Neural cell (in vitro differentiated cells): Measurements from ENCODE around the gene CMC1.

Experiments used
- CTCF ChIP-seq: fragments of 450-650 bp; IDR thresholded peaks from 2 replicates; pipeline ENCODE4 v1.5.1; 2014; ENCODE audit warnings: antibody characterized with exemption, mild to moderate bottlenecking, moderate library complexity; ENCODE audit not compliant: poor library complexity, severe bottlenecking
- EP300 ChIP-seq: fragments of 450-650 bp; conservative IDR thresholded peaks from 2 replicates; pipeline ENCODE4 v1.6.1; 2014; ENCODE audit warnings: antibody characterized with exemption, mild to moderate bottlenecking, moderate library complexity; ENCODE audit not compliant: poor library complexity, severe bottlenecking
- EZH2 ChIP-seq: fragments of 200-600, 300-800 bp; shearing (Covaris generic), sonication (generic); IDR thresholded peaks from 2 replicates; pipeline ENCODE4 v1.6.1; 2014; ENCODE audit warnings: antibody characterized with exemption, low read length, borderline replicate concordance, mild to moderate bottlenecking; ENCODE audit not compliant: insufficient read depth, poor library complexity, severe bottlenecking
- MXI1 ChIP-seq: fragments of 450-650 bp; conservative IDR thresholded peaks from 2 replicates; pipeline ENCODE4 v1.6.1; 2014; ENCODE audit warnings: antibody characterized with exemption, mild to moderate bottlenecking; ENCODE audit not compliant: poor library complexity, severe bottlenecking
- POLR2AphosphoS5 ChIP-seq: IDR thresholded peaks from 2 replicates; pipeline ENCODE4 v1.6.1; 2012
- RAD21 ChIP-seq: fragments of 450-650 bp; conservative IDR thresholded peaks from 2 replicates; pipeline ENCODE4 v1.6.1; 2014; ENCODE audit warnings: antibody characterized with exemption, mild to moderate bottlenecking, moderate library complexity
- REST ChIP-seq: IDR thresholded peaks from 2 replicates; pipeline ENCODE4 v1.6.1; 2012; ENCODE audit warnings: borderline replicate concordance
- SMC3 ChIP-seq: fragments of 450-650 bp; conservative IDR thresholded peaks from 2 replicates; pipeline ENCODE4 v1.6.1; 2014; ENCODE audit warnings: antibody characterized with exemption, mild to moderate bottlenecking, moderate library complexity; ENCODE audit not compliant: poor library complexity
- TAF1 ChIP-seq: IDR thresholded peaks from 2 replicates; pipeline ENCODE4 v1.6.1; 2012; ENCODE audit warnings: low read depth

- no peak for TF ChIP-seq EZH2
- no peak for TF ChIP-seq CTCF
- no peak for TF ChIP-seq POLR2AphosphoS5
- no peak for TF ChIP-seq EP300
- TF ChIP-seq TAF1 = no peak
- no peak for TF ChIP-seq MXI1
- no peak for TF ChIP-seq RAD21
- TF ChIP-seq REST = no peak
- no peak for TF ChIP-seq SMC3
Observed at GRCh38 chr3:28315711-28316110, 74.3 kb downstream of the CMC1 start.
